GM18505 (cell line): Measurements from ENCODE around the gene TJP2.
"Not testable (repeated sequence)": the region's sequence is repeated elsewhere in the genome, so short reads cannot be mapped to it uniquely, and the experiment has no call there.

Experiments used
- ATAC-seq: cut with Tn5 transposase; IDR thresholded peaks from one replicate; pipeline ENCODE4 v1.9.1; 2021; ENCODE audit not compliant: unreplicated experiment
- POLR2A ChIP-seq: IDR thresholded peaks from 4 replicates; pipeline ENCODE4 v1.6.1; 2011; ENCODE audit warnings: borderline replicate concordance; ENCODE audit not compliant: insufficient read depth, insufficient read length; ENCODE audit errors: extremely low read depth

The TJP2 gene

DNA sequence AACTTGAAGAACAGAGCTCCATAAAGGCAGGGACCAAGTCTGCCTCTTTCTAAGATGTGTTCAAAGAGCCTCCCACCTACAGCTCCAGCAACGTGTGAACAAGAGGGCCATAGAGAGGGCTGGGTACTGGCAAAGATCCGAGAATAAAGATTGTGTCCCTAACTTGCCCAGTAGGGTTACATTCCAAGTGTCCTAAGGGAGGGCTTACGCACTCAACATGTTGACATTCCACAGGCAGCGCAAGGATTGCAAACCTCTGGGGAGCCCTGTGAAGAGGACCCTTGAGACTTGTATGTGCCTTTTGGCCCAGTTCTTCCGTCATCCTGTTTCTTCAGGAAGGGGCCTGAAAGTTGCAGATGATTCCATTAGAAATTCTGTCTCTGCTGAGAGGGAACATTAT, 102.7 kb downstream of the TJP2 start:
- TF ChIP-seq POLR2A, result no peak
- no peak for ATAC-seq

DNA sequence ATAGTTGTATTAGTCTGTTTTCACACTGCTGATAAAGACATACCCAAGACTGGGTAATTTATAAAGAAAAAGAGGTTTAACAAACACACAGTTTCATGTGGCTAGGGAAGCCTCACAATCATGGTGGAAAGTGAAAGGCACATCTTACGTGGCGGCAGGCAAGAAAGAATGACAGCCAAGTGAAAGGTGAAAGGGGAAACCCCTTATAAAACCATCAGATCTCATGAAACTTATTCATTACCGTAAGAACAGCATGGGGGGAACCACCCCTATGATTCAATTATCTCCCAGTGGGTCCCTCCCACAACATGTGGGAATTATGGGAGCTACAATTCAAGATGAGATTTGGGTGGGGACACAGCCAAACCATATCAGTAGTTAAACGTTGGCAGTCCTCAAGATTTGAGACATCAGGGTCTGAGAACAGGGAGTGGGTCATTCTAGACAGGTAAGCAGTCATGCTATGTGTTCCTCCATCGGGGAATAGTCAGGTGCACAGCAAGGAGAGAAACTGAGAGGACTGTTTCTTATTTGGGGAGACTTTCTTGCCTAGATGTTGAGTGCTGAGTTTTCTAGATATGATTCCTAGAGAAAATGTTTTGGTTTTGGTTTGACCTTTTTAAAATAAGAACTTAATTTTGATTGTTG, 105.1 kb downstream of the TJP2 start:
- TF ChIP-seq POLR2A, result no peak
- peak; percentile 64 for ATAC-seq

DNA sequence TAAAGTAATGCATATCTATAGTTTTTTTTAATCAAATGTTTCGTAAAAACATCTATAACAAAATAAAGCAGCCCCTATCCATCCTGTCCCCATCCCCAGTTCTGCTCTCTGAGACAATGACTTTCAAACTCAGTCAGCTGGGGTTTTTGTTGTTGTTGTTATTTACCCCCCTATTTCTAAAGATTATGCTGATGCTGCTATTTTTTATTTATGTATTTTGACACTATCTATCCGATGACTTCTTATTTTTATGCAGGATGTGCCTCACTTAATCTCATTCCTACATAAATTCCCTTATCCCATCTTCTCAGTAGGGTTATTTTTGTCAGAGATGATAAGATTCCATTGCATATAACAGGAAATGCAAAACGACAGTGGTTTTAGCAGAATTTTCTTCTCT, 105.7 kb downstream of the TJP2 start:
- ATAC-seq, result no peak
- no peak for TF ChIP-seq POLR2A

DNA sequence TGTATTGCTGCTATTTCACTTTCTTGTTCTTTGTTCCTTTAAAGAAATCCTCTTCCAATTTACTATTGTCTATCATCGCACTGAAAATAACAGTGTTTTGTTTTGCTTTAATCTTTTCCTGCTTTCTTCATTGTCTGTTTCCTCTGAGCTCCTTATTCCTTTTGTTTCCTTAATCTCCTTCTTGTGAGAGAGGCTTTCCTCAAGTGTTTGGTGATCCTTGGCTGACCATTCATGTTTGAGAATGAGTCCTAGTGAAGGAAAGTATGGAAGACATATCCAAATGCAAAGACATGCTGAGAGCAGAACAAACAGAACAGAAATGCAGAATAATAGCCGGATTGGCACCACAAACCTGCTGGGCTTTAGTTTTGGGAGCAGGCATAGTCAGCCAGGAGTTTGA, 108.9 kb downstream of the TJP2 start:
- ATAC-seq, result no peak
- no peak for TF ChIP-seq POLR2A

DNA sequence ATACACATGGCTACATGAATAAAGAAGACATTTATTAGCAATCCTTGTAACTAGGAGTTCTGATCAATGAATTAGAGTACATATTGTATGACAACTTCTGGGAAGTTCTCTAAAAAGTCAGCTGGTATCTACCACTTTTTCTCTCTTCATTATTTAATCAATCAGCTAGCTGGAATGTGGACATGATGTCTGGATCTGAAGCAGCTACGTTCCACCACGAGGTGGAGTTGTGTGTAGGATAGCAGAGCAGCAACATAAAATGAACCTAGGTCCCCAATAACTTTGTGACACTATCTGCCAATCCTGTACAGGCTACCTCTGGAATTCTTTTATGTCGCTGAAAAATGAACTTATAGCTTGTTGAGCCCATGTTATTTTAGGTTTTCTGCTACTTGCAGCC, 118.0 kb downstream of the TJP2 start:
- no peak for ATAC-seq
- TF ChIP-seq POLR2A, result no peak

DNA sequence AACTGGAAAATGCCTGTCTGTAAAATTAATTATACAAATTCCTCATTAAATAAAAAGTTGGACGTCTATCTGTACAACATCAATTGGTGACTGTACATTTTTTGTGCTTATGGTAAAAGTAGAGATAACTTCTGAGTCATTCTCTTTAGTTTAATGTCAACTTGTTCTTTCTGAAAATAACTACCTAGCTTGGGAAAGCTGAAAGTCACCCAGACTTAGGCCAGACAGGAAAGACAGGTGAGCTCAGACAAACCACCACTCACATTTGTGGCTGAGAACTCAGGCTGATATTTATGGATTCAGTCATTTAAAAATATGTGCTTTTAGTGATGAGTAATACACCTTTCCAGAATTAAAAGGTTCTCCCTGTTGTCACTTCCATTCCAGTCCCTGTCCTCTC, 119.1 kb downstream of the TJP2 start:
- no peak for ATAC-seq
- TF ChIP-seq POLR2A, result no peak

DNA sequence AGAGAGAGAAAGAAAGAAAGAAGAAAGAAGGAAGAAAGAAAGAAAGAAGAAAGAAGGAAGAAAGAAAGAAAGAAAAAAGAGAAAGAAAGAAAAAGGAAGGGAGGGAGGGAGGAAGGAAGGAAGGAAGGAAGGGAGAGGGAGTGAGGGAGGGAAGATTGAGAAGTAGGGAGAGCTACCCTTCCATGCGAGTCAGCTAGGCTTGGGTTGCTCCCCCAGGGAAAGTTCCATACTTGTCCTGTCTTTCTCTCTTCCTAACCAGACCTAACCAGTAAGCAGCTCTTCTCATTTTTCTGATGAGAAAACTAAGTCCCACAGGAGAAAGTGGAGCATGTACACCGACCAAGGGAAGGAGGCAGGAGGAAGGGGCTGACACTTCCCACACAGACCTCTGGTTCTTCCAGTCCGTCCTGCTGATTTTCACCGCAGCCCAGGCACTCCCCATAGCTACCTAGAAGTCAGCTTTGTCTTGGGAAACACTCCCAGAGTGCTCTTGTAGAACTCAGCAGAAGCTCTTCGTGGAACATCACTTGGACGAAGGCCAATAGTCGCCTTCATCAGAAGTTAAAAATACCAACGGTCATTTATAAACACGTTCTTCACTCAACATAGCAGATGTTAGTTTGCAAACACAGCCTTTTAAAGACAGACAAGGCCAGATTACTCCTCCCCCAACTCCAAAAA, 121.9 kb downstream of the TJP2 start:
- ATAC-seq, result no peak
- no peak for TF ChIP-seq POLR2A

DNA sequence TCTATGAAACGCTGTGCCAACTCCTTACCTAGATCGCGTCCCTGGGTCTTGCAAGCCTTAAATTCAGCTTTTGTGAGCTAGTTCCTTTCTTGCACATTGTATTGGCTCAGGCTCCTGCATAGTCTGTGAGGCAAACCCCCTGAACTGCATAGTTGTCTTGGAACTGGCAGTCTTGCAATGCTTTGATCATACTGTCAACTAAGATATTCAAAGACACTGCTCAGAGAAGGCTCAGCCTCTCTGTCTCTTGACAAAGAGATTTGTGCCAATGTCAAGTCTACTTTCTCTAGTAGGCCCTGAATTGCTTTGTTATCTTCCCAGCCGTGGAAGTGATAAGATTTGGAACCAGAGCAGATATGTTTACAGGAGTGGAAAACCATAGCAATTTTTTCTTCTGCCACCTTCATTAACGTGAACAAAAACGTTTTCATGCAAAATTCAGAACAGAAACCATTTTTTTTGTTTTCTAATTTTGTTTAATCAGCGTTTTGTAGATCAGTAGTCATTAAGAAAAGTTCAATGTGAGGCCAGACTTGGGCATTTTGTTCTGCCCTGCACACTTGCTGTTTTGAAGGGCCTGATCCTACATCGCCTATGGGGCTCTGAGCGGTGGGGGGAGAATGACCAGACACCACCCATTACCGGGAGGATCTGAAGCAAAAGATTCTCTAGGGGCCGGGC, 123.4 kb downstream of the TJP2 start:
- no peak for TF ChIP-seq POLR2A
- no peak for ATAC-seq

DNA sequence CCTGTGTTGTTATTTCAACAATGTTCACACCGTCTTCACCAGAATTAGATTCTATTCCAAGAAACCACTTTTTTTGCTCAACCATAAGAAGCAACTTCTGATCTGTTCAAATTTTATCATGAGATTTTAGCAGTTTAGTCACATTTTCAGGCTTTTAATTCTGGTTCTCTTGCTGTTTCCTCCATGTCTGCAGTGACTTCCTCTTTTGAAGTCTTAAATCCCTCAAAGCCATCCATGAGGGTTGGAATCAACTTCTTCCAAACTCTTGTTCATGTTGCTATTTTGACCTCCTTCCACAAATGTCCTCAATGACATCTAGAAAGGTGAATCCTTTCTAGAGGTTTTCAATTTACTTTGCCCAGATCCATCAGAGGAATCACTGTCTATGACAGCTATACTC, 125.2 kb downstream of the TJP2 start:
- ATAC-seq, result no peak
- no peak for TF ChIP-seq POLR2A

DNA sequence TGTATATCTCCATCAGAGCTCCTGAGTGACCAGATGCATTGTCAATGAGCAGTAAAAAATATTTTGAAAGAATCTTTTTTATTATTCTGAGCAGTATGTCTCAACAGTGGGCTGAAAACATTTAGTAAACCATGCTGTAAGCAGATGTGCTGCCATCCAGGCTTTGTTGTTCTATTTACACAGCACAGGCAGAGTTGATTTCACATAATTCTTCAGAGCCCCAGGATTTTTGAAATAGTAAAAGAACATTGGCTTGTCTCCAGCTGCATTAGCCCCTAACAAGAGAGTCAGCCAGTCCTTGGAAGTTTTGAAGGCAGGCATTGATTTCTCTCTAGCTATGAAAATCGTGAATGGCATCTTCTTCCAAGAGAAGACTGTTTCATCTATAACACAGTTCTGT, 125.7 kb downstream of the TJP2 start:
- ATAC-seq, result no peak
- no peak for TF ChIP-seq POLR2A

DNA sequence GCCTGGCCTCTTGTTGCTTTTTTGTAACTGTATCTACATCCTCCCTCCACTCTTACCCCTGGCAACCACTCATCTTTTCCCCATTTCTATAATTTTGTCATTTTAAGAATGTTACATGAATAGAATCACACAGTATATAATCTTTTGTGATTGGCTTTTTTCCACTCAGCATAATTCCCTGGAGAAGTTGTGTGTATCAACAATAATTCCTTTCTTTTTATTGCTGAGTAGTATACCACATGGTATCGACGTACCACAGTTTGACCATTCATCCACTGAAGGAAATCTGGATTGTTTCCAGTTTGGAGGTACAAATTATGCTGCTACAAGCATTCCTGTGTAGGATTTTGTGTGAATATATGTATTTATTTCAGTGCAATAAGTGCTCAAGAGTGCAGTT, 129.3 kb downstream of the TJP2 start:
- ATAC-seq, result no peak
- no peak for TF ChIP-seq POLR2A

DNA sequence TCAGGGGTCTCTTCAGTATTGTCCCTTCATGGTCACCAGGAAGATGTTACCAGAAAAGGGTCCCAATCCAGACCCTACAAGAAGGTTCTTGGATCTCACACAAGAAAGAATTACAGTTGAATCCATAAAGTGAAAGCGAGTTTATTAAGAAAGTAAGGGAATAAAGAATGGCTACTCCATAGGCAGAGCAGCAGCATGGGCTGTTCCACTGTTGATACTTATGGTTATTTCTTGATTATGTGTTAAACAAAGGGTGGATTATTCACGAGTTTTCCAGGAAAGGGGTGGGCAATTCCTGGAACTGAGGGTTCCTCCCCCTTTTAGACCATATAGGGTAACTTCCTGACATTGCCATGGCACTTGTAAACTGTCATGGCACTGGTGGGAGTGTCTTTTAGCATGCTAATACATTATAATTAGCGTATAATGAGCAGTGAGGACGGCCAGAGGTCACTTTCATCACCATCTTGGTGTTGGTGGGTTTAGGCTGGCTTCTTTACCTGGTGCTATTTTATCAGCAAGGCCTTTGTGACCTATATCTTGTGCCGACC, 132.9 kb downstream of the TJP2 start:
- ATAC-seq, result not testable (repeated sequence)

DNA sequence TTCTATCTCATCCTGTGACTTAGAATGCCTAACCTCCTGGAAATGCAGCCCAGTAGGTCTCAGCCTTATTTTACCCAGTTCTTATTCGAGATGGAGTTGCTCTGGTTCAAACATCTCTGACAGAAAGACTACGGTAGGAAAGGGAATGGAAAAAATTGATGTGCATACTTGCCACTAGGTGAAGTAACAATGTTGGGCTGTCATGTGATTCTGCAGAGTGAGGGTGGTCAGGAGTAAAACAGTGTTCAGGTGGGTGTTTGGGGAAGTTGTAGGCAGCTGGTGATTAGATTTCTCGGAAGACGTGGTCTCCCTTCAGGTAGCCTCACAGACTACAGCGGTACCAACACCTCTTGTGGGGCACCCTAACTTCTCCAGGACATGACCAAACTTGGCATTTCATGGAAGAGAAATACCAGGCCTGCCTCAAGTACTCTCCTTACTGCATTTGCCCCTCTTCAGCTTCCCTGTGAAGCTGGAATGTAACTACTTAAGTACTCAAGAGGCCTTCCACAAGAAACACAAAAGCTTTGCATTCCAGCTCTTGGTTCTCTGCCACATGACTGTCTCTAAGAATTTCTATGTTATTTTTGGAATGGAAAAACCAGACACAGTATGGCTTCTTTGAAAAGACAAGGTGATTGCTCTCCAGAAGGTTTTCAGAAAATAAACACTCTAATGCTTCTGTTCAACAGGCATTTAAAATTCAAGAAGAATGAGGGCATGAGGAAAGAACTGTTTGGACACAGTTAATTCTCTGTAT, 133.5 kb downstream of the TJP2 start:
- ATAC-seq, result no peak
- no peak for TF ChIP-seq POLR2A

DNA sequence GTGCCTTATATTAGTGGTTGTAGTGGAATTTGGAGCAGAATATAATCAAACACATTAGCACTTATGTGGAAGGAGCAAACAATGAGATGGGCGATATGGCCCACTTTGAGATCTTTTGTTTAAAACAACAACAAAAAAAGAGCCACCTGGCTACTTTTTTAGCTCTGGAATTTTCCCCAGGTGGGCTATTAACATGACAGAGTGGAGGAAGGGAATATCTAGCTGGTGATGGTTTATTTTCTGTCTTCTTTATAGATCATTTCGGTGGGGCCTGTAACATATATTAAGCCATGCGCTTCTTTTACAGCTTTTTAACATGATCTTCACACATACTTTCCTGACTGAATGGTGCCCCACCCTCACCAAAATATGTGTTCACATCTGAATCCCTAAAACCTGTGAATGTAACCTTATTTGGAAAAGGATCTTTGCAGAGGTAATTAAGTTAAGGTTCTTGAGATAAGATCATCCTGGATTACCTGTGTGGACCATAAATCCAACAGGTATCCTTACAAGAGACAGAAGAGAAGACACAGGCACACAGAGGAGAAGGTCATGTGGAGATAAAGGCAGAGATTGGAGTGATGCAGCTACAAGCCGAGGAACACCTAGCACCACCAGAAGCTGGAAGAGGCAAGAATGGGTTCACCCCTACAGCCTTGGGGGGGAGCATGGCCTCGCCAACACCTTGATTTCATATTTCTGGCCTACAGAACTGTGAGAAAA, 134.3 kb downstream of the TJP2 start:
- no peak for ATAC-seq

More for the DNA sequence above, 134.3 kb downstream of the TJP2 start:
- no peak for TF ChIP-seq POLR2A
